Measurements from ENCODE around the gene RNU1-1.
"Not testable (repeated sequence)": the region's sequence is repeated elsewhere in the genome, so short reads cannot be mapped to it uniquely, and the experiment has no call there.

DNA sequence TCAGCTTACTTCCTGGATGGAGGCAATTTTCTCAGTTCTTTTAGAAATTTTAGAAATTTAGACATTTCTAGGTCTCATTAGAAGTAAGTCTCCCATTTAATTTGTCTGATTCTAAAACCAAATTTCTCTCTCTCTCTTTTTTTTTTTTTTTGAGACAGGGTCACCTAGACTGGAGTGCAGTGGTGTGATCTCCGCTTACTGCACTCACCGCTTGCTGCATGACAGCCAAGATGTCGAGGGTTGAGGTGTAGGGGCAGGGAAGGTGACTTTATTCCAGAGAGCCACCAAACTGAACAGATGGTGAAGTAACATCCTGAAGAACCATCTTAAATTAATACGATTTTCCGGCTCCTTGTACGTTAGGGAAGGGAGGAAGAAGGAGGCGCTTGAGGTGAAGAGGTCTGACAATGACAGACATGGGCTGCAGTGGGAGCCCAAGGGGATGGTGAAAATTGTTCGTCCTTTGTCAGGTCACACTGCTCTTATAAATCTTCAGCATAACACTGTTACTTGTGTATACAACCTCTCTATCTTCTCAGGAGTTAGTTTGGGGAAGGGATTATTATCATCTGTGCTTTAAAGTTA, 5.1 kb downstream of the RNU1-1 start:
- TF ChIP-seq, protein P1, sequence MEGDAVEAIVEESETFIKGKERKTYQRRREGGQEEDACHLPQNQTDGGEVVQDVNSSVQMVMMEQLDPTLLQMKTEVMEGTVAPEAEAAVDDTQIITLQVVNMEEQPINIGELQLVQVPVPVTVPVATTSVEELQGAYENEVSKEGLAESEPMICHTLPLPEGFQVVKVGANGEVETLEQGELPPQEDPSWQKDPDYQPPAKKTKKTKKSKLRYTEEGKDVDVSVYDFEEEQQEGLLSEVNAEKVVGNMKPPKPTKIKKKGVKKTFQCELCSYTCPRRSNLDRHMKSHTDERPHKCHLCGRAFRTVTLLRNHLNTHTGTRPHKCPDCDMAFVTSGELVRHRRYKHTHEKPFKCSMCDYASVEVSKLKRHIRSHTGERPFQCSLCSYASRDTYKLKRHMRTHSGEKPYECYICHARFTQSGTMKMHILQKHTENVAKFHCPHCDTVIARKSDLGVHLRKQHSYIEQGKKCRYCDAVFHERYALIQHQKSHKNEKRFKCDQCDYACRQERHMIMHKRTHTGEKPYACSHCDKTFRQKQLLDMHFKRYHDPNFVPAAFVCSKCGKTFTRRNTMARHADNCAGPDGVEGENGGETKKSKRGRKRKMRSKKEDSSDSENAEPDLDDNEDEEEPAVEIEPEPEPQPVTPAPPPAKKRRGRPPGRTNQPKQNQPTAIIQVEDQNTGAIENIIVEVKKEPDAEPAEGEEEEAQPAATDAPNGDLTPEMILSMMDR (IDR thresholded peaks at IDR 0.05) = not testable (repeated sequence)
- not testable (repeated sequence) for TF ChIP-seq EP300 (IDR thresholded peaks at IDR 0.05)
